ENCODE data around the gene SH3BP1.
"Not testable (repeated sequence)": the region's sequence is repeated elsewhere in the genome, so short reads cannot be mapped to it uniquely, and the experiment has no call there.

The SH3BP1 gene

DNA sequence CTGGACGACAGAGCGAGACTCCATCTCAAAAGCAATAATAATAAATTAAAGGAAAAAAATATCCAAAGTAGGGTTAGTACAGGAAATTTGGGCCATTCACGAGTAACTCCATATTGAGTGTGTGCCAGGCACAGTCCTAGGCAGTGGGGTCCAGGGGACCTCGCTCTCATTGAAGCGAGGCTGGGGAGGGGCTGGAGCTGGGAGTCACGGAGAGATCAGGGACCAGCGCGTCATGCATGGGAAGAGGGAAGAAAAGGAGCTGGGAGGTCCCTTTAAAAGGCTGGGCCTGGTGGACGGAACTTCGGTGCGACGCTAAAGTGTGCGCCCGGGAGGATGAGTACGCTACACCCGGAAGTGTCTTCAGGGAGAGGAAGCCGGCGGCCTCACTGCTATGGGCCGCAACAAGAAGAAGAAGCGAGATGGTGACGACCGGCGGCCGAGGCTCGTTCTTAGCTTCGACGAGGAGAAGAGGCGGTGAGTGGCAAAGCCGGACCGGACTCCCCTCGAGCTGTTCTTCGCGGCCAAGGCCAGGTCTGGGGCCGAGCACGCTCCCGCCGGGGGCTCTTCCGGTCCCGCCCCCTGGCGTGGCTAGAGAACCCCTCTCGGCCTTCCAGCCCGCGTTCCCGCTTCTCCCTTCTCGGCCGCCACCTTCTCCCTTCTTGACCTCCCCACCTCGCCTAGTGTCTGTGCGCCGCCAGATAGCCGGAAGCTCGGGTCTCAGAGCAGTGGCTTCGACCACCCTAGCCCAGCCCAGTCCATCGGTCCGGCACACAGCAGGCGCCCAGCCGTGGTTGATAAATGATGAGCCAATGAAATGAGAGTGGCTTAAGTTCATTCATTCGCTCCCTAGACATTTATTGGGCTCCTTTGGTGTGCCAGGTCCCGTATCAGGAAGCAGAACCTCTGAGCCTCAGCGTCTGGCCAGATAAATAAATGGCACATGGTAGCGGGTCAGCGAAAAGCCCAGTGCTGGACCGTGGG is 46.8 kb downstream of the SH3BP1 start, which contains the start of gene NOL12:
Gene NOL12 (plus strand): TSS at position 342 of the 981 bp plus-strand sequence. CDS start 50 bp downstream, at position 392.
- Histone ChIP-seq H3K27me3 (no peaks in the 10 kb centered on the region), H3K27ac (peak within 1 kb of the TSS; percentile 82 to 87), H3K4me3 (peak within 1 kb of the TSS; percentile 73 to 88), H3K4me1 (peaks cover 0 to 24% (median 14%) of the 10 kb centered on the region in 4 donors), H3K9me3 (no peaks in the 10 kb centered on the region), H3K36me3 (peaks cover 9 to 29% (median 25%) of the 10 kb centered on the region in 3 donors)
- TF ChIP-seq, protein P1, sequence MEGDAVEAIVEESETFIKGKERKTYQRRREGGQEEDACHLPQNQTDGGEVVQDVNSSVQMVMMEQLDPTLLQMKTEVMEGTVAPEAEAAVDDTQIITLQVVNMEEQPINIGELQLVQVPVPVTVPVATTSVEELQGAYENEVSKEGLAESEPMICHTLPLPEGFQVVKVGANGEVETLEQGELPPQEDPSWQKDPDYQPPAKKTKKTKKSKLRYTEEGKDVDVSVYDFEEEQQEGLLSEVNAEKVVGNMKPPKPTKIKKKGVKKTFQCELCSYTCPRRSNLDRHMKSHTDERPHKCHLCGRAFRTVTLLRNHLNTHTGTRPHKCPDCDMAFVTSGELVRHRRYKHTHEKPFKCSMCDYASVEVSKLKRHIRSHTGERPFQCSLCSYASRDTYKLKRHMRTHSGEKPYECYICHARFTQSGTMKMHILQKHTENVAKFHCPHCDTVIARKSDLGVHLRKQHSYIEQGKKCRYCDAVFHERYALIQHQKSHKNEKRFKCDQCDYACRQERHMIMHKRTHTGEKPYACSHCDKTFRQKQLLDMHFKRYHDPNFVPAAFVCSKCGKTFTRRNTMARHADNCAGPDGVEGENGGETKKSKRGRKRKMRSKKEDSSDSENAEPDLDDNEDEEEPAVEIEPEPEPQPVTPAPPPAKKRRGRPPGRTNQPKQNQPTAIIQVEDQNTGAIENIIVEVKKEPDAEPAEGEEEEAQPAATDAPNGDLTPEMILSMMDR (IDR thresholded peaks at IDR 0.05) = no peak
- DNase-seq = peak; percentile 74 to 88
- intact Hi-C loops (cut with DNase I; ENCODE audit: low total_unique reads) = loop anchor here (10.0 kb wide), 1 partner anchor 69 kb away; no protein-coding TSS in a partner anchor

DNA sequence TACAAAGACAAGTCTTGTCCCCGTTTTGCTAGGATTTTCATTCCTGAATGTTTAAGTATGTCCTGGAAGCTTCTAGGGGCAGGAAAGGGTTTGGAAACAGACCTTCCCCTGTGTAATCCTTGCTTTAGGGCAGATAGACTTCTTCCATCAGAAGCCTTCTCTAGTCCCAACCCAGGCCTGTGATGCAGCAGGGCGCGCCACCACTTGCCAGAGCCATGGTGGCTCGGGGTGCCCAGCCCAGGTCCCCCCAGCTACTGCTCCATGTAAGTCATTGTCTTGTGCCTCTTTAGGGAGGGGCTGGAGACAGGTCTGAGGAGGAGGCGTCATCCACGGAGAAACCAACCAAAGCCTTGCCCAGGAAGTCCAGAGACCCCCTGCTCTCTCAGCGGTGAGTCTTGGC is 50.9 kb downstream of the SH3BP1 start:
- Histone ChIP-seq H3K27ac (no peak overlapping the region), H3K9me3 (no peaks in the 10 kb centered on the region), H3K36me3 (peaks cover 31 to 50% (median 48%) of the 10 kb centered on the region in 3 donors), H3K4me1 (peaks cover 0 to 20% (median 15%) of the 10 kb centered on the region in 4 donors), H3K27me3 (no peaks in the 10 kb centered on the region), H3K4me3 (no peak overlapping the region)
- DNase-seq = no peak
- TF ChIP-seq, protein P1 (IDR thresholded peaks at IDR 0.05) = no peak
- intact Hi-C loops (cut with DNase I; ENCODE audit: low total_unique reads) = no loop called here

DNA sequence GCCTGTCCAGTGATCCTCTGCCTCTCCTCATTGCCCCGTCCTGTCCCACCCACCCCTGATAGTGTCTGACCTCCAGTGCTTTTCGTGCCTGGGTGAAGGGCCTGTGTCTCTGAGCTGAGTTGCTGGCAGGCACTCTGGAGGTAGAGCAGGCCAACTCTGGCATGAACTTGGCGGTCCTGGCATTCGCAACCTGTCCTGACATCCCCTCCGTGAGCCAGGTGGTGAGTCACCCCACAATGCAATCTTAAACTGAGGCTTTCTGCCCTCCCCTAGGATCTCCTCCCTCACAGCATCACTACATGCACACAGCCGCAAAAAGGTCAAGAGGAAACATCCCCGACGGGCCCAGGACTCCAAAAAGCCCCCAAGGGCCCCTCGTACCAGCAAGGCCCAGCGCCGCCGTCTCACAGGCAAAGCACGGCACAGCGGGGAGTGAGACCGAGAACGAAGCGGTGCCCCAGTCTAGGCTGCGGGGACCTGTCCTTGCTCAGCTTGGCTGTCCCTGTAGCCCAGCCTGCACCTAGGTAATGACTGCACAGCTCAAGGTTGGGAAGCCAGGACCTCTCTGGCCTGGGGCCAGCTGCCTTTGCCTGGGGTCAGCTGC is 51.5 kb downstream of the SH3BP1 start:
- TF ChIP-seq, protein P1 (IDR thresholded peaks at IDR 0.05) = no peak
- Histone ChIP-seq H3K4me1 (peaks cover 0 to 22% (median 19%) of the 10 kb centered on the region in 4 donors), H3K36me3 (peaks cover 31 to 50% (median 48%) of the 10 kb centered on the region in 3 donors), H3K27ac (no peak overlapping the region), H3K9me3 (no peaks in the 10 kb centered on the region), H3K27me3 (no peaks in the 10 kb centered on the region), H3K4me3 (no peak overlapping the region)
- intact Hi-C loops (cut with DNase I; ENCODE audit: low total_unique reads) = no loop called here
- no peak for DNase-seq

DNA sequence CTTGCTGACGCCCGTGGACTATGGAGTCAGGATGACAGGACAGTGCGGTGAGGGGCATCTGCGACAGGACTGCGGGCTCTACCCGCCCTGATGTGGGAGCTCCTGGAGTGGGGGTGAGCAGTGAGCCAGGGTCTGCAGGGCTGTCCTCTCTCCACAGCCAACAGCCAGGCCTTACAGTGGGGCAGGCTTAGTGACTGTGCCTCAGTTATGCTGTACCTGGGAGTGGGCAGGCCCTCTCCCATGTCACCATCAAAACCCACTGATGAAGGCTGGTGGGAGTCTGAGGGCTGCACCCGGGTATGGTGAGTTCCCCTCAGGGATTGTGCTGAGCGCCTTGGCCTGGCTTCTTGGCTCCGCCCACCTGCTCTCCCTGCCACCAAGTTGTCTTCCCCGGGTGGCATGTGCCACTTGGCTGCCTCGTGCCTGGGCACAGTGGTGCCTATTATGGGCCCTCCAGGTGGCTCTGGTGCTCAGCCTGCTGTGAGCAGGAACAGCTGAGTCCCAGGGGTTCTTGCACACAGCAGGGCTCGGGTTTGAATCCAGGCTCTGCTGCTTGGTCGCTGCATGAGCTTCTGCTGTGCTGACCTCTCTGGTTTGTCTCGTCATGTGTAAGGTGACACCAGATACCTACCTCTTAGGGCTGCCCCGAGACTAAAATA is 53.3 kb downstream of the SH3BP1 start:
- intact Hi-C loops (cut with DNase I; ENCODE audit: low total_unique reads) = no loop called here
- Histone ChIP-seq H3K27me3 (no peaks in the 10 kb centered on the region), H3K4me3 (no peak overlapping the region), H3K4me1 (peaks cover 0 to 22% (median 19%) of the 10 kb centered on the region in 4 donors), H3K9me3 (no peaks in the 10 kb centered on the region), H3K27ac (no peak overlapping the region), H3K36me3 (peaks cover 31 to 50% (median 48%) of the 10 kb centered on the region in 3 donors)
- TF ChIP-seq, protein P1 (IDR thresholded peaks at IDR 0.05) = no peak
- no peak for DNase-seq

DNA sequence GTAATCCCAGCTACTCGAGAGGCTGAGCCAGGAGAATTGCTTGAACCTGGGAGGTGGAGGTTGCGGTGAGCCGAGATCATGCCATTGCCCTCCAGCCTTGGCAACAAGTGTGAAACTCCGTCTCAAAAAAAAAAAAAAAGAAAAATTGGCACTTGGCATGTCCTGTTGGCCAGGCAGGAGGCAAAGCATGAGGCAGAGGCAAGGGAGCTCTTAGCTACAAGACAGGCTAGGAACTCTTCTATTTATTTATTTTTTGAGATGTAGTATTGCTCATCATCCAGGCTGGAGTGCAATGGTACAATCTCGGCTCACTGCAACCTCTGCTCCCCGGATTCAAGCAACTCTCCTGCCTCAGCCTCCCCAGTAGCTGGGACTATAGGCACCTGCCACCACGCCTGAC is 54.7 kb downstream of the SH3BP1 start:
- DNase-seq; intact Hi-C loops (cut with DNase I; ENCODE audit: low total_unique reads); H3K4me3 ChIP-seq; H3K27me3 ChIP-seq; H3K9me3 ChIP-seq; H3K27ac ChIP-seq: not testable (repeated sequence)
- Histone ChIP-seq H3K4me1 (peaks cover 0 to 20% (median 17%) of the 10 kb centered on the region in 4 donors), H3K36me3 (peaks cover 31 to 39% (median 36%) of the 10 kb centered on the region in 3 donors)

DNA sequence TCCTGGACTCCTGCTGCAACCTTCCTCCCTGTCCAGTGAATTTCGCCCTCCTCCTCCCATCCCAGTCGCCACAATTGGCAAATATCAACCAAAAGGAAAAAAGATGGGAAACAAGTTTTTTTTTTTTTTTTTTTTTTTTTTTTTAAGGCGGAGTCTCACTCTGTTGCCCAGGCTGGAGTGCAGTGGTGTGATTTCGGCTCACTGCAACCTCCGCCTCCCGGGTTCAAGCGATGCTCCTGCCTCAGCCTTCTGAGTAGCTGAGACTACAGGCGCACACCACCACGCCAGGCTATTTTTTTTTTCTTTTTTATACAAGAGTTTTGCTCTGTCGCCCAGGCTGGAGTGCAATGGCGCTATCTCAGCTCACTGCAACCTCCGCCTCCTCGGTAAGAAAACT is 56.8 kb downstream of the SH3BP1 start:
- Histone ChIP-seq H3K27ac (peak overlapping the region; percentile 50 to 69), H3K4me3 (peak overlapping the region; percentile 21 to 35)

More for the DNA sequence above, 56.8 kb downstream of the SH3BP1 start:
- Histone ChIP-seq H3K4me1 (peaks cover 0 to 20% (median 17%) of the 10 kb centered on the region in 4 donors), H3K36me3 (peaks cover 20 to 25% (median 23%) of the 10 kb centered on the region in 3 donors)
- H3K27me3 ChIP-seq; intact Hi-C loops (cut with DNase I; ENCODE audit: low total_unique reads); DNase-seq; H3K9me3 ChIP-seq: not testable (repeated sequence)

All from tibial artery (tissue), 4 donors.